Measurements from ENCODE around the gene FUT1.
"Not testable (repeated sequence)": the region's sequence is repeated elsewhere in the genome, so short reads cannot be mapped to it uniquely, and the experiment has no call there.

Gene FUT1

DNA sequence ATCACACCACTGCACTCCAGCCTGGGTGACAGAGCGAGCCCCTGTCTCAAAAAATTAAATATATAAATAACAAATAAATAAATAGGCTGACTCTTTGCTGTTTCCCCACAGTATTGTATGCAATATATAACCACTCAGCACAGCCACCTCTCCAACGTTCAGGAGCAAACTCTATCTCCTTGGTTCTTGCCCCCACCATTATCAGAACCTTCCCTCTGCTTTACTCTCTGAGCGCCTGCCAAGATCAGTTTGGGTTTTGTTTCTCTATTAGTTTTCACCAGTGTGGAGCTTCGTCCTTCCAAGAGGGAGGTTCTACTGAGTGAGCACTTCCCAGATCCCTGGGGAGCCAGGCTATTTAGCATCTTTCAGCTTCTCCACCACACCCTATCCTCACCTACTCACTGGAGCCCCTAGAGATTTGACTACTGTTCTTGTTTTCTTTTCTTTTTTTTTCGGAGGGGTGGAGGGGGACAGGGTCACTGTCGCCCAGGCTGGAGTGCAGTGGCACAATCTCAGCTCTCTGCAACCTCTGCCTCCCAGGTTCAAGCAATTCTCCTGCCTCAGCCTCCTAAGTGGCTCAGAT, 15.8 kb upstream of the FUT1 start:
- DNase-seq = not testable (repeated sequence)

DNA sequence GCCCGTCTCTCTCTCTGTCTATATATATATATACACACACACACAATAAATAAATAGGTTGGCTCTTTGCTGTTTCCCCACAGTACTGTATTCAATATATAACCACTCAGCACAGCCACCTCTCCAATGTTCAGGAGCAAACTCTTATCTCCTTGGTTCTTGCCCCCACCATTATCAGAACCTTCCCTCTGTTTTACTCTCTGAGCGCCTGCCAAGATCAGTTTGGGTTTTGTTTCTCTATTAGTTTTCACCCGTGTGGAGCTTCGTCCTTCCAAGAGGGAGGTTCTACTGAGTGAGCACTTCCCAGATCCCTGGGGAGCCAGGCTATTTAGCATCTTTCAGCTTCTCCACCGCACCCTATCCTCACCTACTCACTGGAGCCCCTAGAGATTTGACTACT, 13.4 kb upstream of the FUT1 start:
- not testable (repeated sequence) for DNase-seq

DNA sequence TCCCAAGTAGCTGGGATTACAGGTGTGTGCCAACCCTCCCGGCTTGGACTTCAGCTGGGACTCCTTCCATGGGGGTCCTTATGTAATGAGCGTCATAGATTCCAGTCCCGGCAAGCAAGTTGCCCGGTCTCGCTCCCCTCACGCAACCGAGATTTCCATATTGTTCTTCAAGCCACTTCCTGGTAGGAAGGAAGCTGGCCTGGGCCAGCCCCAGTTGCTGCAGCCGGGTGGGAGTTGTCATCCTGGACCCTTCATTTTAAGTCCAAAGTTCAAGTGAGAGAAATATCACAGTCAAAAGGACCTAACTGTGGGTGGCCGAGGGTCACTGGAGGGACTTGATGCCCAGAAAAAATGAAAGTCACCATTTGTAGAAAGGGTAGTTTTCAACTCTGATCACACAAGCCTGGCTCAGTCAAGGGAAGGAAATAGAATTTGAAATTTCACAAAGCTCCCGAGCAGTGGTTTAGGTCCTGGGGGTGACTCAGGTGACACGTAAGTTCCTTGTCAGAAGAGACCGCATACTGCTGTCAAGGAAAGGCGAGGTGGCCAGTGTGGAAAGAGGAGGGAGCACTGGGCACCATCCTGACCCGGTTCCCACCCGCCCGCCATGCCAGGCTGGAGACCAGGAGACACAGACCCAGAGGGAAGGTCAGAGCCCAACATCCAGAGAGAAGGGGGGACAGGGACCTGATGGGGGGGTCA, 8.2 kb upstream of the FUT1 start:
- DNase-seq = no peak

DNA sequence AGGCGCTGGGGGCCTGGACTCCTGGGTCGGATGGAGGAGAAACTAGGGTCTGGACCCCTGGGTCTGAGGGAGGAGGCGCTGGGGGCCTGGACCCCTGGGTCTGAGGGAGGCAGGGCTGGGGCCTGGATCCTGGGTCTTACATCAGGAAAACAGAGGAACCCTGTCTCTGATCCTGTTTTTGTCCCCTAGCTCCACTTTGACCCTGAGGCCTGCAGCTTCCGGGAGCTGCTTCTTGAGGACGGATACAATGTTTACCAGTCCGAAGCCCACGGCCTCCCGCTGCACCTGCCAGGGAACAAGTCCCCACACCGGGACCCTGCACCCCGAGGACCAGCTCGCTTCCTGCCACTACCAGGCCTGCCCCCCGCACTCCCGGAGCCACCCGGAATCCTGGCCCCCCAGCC, 5.3 kb upstream of the FUT1 start:
- DNase-seq = no peak

DNA sequence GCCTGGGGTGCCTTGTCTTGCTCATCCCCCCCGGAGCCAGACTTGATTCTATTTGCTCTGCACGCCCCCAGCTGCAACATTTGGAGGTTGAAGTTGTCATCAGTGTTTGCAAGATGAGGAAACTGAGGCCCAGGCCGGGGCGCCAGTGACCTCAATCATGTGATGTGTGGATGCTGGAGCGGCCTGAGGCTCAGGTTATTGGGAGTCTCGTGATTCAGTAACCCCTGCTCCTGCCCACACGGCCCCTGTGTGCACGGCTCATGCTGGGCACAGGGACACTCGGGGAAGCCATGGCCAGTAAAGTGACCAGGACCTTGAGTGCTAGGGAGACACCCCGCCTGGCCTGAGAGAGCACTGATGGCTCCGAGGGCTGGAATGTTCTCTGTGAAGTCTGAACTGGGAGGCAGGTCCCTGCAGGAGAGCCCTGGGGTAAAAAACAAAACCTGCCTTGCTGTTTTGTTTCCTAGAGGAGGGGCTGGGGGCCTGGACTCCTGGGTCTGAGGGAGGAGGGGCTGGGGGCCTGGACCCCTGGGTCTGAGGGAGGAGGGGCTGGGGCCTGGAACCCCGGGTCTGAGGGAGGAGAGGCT, 4.7 kb upstream of the FUT1 start:
- no peak for DNase-seq

DNA sequence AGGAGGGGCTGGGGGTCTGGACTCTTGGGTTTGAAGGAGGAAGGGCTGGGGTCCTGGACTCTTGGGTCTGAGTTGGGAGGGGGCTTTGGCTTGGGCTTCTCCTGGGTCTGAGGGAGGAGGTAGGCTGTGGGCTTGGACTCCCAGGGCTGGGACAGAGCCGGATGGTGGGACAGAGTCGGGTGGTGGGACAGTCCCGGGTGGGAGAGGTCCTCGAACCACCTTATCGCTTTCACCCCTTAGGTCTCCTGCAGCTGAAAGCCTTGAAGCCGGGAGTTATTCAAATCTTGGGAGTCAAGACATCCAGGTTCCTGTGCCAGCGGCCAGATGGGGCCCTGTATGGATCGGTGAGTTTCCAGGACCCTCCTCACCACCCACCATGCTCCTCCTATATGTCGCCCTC, 4.2 kb upstream of the FUT1 start:
- DNase-seq = no peak

DNA sequence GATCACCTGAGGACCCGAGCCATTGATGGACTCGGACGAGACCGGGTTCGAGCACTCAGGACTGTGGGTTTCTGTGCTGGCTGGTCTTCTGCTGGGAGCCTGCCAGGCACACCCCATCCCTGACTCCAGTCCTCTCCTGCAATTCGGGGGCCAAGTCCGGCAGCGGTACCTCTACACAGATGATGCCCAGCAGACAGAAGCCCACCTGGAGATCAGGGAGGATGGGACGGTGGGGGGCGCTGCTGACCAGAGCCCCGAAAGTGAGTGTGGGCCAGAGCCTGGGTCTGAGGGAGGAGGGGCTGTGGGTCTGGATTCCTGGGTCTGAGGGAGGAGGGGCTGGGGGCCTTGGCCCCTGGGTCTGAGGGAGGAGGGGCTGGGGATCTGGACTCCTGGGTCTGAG, 3.8 kb upstream of the FUT1 start:
- no peak for DNase-seq

DNA sequence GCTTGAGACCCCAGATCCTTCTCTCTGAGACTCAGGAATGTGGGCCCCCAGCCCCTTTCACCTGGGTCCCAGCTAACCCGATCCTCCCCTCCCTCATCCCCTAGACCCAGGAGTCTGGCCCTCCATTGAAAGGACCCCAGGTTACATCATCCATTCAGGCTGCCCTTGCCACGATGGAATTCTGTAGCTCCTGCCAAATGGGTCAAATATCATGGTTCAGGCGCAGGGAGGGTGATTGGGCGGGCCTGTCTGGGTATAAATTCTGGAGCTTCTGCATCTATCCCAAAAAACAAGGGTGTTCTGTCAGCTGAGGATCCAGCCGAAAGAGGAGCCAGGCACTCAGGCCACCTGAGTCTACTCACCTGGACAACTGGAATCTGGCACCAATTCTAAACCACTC, 3.3 kb upstream of the FUT1 start:
- DNase-seq = no peak

DNA sequence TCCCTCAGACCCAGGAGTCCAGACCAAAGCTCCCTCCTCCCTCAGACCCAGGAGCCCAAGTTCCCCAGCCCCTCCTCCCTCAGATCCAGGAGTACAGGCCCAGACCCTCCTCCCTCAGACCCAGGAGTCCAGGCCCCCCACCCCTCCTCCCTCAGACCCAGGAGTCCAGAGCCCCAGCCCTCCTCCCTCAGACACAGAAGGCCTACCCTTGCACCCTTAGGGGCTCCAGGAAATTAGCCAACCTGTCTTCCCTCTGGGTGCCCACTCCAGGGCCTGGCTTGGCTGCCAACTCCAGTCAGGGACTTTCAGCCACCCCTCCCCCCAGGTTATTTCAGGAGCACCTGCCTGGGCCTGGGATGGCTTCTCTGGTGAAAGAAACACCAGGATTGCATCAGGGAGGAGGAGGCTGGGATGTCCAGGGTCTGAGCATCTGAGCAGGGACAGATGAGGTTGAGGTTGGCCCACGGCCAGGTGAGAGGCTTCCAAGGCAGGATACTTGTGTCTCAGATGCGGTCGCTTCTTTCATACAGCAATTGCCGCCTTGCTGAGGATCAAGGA, 2.7 kb upstream of the FUT1 start, which contains the start of gene FGF21:
FGF21 (plus strand) TSS at position 441 of the 558 bp plus-strand sequence. CDS start 713 bp downstream, outside the sequence.
- no peak for DNase-seq

DNA sequence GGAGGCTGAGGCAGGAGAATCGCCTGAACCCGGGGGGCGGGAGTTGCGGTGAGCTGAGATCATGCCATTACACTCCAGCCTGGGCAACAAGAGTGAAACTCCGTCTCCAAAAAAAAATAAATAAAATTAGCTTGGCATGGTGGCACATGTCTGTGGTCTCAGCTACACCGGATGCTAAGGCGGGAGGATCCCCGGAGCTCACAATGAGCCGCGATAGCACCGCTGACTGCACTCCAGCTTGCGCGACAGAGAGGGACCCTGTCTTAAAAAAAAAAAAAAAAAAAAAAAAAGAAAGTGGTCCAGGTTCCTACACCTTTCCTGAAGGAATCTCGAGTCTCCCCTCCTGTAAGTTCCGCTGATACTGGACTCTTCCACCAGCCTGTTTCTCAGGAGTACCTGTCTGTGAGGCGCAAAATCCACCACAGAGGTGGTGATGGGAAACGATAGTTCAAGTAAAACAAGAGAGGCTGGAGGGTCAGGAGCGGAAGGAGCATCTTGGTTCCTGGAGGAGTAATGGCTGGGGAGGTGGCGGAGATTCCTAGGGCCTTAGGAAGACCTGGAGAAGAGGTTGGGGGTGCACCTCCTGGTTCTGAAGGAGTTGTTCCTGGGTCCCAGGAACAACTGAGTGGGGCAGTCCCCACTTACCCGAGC, 471 bp downstream of the FUT1 start:
- no peak for DNase-seq

DNA sequence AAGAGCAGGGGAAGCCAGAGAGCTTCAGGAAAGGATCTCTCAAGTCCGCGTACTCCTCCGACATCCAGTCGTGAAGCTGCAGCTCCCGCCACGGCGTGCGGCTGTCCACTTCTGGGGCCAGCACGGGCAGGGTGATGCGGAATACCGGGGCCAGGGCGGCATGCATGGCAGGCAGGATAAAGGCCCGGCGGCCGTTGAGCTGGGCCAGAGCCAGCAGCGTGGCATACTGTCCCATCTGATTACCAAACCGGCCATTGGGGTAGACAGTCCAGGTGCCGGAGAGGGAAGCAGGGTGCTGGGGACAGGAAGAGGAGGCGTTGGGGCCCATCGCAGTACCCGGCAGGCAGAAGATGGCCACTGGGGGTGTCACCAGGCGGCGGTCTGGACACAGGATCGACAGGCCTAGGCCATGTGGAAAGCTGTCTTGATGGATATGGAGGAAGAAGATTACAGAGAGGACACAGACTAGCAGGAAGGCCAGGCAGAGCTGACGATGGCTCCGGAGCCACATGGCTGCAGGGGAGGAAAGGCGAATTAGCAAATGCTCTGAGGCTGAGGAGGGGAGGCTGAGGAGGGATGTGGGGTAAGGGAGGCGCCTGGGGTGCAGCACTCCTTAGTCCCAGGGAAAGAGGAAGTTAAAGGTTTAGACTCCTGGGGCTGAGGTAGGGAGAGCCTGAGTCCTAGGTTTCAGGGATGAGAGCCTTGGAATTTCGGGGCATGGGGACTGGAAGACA, 1.5 kb downstream of the FUT1 start:
- DNase-seq = no peak

DNA sequence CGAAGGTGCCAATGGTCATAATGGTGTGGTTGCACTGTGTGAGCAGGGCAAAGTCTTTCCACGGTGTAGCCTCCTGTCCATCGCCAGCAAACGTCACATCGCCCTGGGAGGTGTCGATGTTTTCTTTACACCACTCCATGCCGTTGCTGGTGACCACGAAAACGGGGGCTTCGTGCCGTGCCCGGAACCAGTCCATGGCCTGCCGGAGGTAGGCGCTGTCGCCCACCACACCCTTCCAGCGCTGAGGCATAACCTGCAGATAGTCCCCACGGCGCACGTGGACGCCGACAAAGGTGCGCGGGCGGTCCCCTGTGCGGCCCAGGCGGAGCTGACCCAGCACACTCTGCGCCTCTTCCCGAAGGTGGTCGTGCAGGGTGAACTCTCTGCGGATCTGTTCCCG, 2.1 kb downstream of the FUT1 start:
- DNase-seq = no peak

DNA sequence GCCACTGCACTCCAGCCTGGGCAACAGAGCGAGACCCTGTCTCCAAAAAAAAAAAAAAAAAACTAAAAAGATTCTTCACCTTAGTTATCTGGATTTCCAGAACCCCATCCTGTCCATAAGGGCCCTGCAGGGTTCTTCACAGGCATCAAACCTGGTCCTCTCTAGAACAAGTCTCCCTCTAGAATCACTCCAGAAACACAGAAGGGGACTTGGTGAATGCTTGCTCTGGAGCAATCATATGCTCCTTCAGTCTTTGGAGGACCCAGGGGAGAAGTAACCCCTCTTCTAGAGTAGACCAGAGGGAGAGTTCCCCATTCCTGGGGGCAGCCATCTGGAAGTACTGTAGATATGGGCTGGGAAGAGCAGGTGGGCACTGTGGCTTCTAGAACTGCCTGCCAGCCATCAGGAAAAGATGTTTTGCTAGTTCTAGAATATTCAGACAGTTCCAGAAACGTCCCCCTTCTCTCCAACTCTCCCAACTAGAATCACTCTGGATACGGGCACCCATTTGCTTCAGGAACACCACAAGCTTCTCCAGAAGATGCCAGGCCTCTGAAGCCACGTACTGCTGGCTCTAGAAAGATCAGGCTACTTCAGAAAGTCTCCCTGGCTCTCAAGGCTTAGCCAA, 2.8 kb downstream of the FUT1 start:
- no peak for DNase-seq

DNA sequence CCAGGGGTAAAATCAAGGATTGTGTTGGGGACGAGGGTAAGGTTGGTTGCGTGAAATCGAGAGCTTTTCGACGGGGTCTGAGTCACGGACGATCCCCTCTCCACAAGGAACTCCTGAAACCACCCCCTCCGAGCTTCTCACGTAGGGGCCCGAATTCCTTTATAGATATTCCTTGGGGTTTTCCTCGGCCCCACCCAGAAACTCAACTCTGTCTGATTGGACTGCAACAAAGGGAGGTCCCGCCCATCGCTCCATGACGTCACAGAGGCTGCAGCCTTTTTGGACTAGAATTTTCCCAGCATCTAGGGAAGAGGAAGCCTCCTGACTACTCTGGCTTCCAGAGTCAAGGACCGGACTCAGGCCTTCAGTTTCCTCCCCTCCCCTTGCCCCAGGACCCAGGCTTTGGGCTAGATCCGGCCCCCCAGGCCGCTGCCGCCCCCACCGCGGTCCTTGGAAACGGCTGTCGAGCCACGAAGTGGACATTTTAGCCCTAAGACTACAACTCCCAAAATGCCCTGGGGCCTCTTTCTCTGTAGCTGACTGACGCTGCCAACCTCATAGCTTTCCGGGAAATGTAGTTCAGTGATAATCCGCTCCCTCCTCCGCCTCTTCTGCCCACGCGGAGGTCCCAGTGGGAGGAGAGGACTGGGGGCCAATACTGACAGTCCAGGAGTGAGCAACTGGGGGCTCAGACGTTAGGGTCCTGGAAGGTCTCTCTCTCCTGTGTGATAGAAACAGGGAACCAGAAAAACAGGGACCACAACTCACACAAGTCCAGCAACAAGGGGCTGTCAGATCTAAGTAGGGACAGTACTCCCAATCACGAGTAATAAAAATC, 5.5 kb downstream of the FUT1 start, which contains the start of gene IZUMO1:
IZUMO1 (minus strand) TSS at position 172 of the 838 bp plus-strand sequence. CDS start 1,050 bp downstream, outside the sequence.
- DNase-seq = peak; percentile 86

DNA sequence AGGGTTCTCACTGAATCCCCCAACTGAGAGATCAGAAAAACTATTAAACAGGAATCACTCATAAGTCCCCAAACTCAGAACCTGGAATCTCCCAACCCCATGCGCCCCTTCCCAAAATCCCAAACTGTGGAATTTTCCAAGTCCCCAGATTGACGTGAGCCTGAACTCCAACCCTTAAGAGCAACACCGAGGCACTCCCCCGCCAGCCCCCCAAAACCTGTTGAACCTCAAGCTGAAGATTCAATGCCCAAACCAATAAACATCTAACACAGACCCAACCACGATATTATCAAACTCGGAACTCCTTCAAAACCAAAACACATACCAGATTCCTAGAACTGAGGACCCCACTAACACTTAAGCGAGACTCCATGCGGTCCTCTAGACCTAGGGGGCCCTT, 6.3 kb downstream of the FUT1 start:
- no peak for DNase-seq

DNA sequence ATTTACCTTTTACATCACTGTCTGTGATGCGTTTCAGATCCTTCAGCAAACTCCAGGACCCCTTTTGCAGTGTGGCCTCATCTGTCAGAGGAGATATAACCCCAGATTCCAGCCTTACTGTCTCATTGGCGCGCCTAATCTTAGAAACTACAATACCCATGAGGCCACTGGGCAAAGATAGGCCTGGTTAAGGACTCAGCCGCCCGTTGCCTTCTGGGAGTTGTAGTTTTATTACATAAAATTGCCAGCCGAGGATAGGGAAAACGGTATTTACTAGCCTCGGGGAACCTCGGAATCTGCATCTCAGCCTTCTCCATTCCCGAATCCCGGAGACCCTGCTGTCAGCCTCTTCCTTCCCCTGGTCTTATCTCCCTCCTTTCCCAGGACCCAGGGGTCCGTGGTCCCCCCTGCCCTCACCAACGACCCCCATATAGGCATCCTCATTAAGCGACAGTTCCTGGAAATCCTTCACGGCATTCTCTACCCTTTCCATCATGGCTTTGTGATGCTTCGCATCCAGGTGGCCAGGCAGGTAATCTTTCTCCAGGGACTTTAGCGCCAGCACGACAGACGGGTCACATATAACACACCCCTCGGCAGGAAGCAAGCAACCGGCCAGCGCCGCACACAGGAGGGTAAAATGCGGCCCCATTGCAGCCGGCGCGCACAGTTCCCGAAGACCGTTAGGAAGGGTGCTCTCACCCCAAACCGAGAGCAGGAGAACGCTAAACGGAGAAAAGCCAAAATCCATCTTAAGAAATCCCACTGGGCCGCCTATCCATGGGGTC, 7.0 kb downstream of the FUT1 start:
- no peak for DNase-seq

DNA sequence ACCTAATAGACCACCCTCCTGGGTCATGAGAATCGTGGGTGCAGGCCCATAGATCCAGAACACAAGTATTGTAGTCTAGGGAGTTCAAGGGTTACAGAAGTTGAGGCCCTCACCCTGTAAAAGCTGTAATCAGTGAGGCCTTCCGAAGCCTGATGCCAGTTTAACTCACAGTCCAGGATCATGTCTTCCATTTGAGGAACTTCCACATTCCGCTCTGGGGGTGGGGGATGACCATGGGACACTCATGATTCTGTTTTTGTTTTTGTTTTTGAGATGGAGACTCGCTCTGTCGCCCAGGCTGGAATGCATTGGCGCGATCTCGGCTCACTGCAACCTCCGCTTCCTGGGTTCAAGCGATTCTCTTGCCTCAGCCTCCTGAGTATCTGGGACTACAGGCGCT, 10.3 kb downstream of the FUT1 start:
- DNase-seq = no peak

DNA sequence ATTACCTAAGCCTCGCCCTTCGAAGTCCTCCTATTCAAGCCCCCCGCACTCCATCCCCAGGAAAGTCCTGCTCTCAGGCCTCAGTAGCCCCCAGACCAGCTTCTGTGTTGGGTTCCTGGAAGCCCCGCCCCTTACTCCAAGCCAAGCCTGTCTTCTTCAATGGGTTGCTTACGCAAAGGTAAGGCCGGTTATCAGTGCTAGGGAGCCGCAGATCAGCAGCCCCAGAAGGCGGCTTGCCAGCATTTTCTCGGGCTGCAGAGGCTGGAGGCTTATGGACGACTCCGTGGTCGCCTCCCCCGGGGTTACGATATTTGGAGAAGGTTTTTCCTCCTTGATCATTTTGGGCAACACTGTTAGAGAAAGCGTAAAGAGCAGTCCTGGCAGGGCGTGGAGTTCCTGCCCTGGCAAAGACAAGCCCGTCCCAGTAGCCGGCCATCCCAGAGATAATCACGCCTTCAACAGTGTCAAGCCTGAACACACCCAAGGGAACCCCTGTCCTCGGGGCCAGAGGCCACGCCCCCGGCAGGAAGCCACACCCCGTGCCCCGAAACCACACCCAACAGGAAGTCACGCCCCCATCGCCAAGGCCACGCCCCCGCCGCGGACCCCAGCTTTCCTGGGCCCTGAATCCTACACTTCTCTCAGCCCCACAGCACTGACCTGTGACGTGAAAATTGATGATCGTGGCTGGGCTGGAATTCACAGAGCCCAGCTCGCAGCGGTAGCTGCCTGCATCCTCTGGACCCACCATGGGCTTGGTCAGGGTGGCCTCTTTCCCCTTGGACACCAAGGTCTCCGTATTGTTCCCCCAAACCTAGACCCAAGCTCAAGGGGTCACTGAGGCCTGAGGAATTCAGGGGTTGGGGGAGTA, 11.1 kb downstream of the FUT1 start:
- DNase-seq = no peak
